Stimulated activated CD4-positive, alpha-beta T cell treated with anti-CD3 and anti-CD28 coated beads, Interleukin-12 subunit alpha, Interleukin-12 subunit beta, amount 100 ng/mL, for 4 hours (primary cell): ENCODE measurements around the gene CISD3.

Experiments used
- DNase-seq: peaks from one replicate; pipeline ENCODE4 v3.0.0-alpha.2; 2020

Gene CISD3

GRCh38 chr17:38729886-38730525 is at the start of gene CISD3:
Gene CISD3, plus strand, starts transcription at chr17:38730341. Its CDS starts 18 bp downstream, at chr17:38730359.
- DNase-seq: peak; percentile 83

GRCh38 chr17:38681096-38681495 is 49.0 kb upstream of the CISD3 start:
- DNase-seq: no peak

- no peak for DNase-seq
Observed at GRCh38 chr17:38685491-38685890, 44.6 kb upstream of the CISD3 start.

GRCh38 chr17:38687286-38687685 is 42.9 kb upstream of the CISD3 start:
- DNase-seq: no peak

GRCh38 chr17:38690386-38690785 is 39.8 kb upstream of the CISD3 start:
- no peak for DNase-seq

- DNase-seq: no peak
Observed at GRCh38 chr17:38691154-38691553, 39.0 kb upstream of the CISD3 start.

- DNase-seq: no peak
Observed at GRCh38 chr17:38693700-38694329, 36.3 kb upstream of the CISD3 start.

- DNase-seq: no peak
Observed at GRCh38 chr17:38697061-38697820, 32.9 kb upstream of the CISD3 start.

- no peak for DNase-seq
Observed at GRCh38 chr17:38698760-38699159, 31.4 kb upstream of the CISD3 start.

- DNase-seq: peak; percentile 69
Observed at GRCh38 chr17:38701504-38702165, 28.5 kb upstream of the CISD3 start.

- DNase-seq: peak; percentile 75
Observed at GRCh38 chr17:38702166-38702915, 27.8 kb upstream of the CISD3 start.

- DNase-seq: peak; percentile 37
Observed at GRCh38 chr17:38702916-38703741, 27.0 kb upstream of the CISD3 start.

- peak; percentile 88 for DNase-seq
Observed at GRCh38 chr17:38703742-38704605, 26.2 kb upstream of the CISD3 start.

GRCh38 chr17:38704606-38705522 is 25.3 kb upstream of the CISD3 start, which contains the start of gene MLLT6:
Gene MLLT6, plus strand, starts transcription at chr17:38705273. Its CDS starts 360 bp downstream, at chr17:38705633.
- peak; percentile 83 for DNase-seq

GRCh38 chr17:38705523-38705802 is 24.7 kb upstream of the CISD3 start:
- no peak for DNase-seq

GRCh38 chr17:38705803-38706504 is 24.2 kb upstream of the CISD3 start:
- DNase-seq: peak; percentile 56

GRCh38 chr17:38706505-38707216 is 23.5 kb upstream of the CISD3 start:
- DNase-seq: peak; percentile 43

GRCh38 chr17:38707678-38708351 is 22.3 kb upstream of the CISD3 start:
- DNase-seq: no peak
